Measurements from ENCODE around the gene OR6B3. TPM values are rescaled to one million over a fixed set of nuclear protein-coding genes. Genes with fewer than 3 reads are reported as not detected.

OR6B3 gene
- total RNA-seq, 3 donors from 2014 or later = not detected

DNA sequence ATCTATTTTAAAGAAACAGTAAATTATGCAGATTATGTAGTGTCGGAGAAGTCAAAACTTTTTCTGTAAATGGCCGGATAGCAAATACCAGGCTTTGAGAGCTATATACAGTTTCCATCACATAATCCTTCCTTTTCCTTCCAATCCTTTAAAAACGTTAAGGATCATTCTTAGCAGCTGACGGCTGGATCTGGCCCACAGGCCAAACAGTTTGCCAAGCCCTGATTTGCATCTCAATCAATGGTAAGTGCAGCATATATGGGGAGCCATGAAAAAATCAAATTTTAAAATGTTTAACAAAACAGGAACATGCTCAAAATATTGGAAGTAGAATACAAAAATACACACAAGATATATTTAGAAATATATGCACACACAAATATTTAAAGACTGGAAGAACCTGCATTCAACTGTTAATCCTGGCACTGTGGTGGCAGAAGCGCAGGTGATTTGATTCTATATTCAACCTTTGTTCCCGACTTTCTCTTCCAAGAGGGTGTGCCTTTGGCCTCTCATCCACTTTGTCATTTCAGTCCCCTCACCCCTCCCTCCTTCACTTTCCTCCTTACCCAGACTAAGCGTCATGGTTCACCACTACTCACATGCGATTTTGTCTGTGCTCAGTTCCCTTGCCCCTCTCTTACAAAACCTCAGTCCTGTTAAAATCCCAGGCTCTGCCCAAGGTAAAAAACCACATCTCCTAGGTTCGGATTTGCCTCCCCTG lies 55.5 kb downstream of the OR6B3 start:
- TF ChIP-seq, protein P1, sequence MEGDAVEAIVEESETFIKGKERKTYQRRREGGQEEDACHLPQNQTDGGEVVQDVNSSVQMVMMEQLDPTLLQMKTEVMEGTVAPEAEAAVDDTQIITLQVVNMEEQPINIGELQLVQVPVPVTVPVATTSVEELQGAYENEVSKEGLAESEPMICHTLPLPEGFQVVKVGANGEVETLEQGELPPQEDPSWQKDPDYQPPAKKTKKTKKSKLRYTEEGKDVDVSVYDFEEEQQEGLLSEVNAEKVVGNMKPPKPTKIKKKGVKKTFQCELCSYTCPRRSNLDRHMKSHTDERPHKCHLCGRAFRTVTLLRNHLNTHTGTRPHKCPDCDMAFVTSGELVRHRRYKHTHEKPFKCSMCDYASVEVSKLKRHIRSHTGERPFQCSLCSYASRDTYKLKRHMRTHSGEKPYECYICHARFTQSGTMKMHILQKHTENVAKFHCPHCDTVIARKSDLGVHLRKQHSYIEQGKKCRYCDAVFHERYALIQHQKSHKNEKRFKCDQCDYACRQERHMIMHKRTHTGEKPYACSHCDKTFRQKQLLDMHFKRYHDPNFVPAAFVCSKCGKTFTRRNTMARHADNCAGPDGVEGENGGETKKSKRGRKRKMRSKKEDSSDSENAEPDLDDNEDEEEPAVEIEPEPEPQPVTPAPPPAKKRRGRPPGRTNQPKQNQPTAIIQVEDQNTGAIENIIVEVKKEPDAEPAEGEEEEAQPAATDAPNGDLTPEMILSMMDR (IDR thresholded peaks at IDR 0.05) = no peak
- intact Hi-C loops (cut with DNase I, micrococcal nuclease) = no loop called here
- peaks cover 16% of the 10 kb centered on the region for H3K4me1 ChIP-seq (ENCODE audit: low read depth)
- no peaks in the 10 kb centered on the region for H3K9me3 ChIP-seq
- peaks cover 4% of the 10 kb centered on the region for H3K36me3 ChIP-seq (ENCODE audit: low read depth)
- ATAC-seq = peak; percentile 87
- no peak overlapping the region for H3K4me3 ChIP-seq
- DNase-seq = peak in 1 of 3 donors; percentile 67

Other genes starting within 250 kb of the OR6B3 start
- gene NDUFA10, start 28.2 kb downstream of the OR6B3 start, total RNA-seq = 100 to 1,000 TPM; 154 to 243 (median 189) TPM
- not detected for gene OR6B2, start 23.1 kb downstream of the OR6B3 start, total RNA-seq
- 100 to 1,000 TPM in 1 of 3 donors, 10 to 100 TPM in 2; 83.9 to 129 (median 94.3) TPM for gene COPS9, start 82.8 kb upstream of the OR6B3 start, total RNA-seq
- gene OTOS, start 87.1 kb upstream of the OR6B3 start, total RNA-seq = not detected

Measured in mucosa of descending colon (tissue), 3 donors.